HG02852 (cell line): ENCODE measurements around the gene CLEC6A.
"Not testable (repeated sequence)": the region's sequence is repeated elsewhere in the genome, so short reads cannot be mapped to it uniquely, and the experiment has no call there.

Source experiments
- ATAC-seq: cut with Tn5 transposase; IDR thresholded peaks from one replicate; pipeline ENCODE4 v1.9.1; 2021; ENCODE audit warnings: mild to moderate bottlenecking, moderate library complexity; ENCODE audit not compliant: unreplicated experiment

The CLEC6A gene

DNA sequence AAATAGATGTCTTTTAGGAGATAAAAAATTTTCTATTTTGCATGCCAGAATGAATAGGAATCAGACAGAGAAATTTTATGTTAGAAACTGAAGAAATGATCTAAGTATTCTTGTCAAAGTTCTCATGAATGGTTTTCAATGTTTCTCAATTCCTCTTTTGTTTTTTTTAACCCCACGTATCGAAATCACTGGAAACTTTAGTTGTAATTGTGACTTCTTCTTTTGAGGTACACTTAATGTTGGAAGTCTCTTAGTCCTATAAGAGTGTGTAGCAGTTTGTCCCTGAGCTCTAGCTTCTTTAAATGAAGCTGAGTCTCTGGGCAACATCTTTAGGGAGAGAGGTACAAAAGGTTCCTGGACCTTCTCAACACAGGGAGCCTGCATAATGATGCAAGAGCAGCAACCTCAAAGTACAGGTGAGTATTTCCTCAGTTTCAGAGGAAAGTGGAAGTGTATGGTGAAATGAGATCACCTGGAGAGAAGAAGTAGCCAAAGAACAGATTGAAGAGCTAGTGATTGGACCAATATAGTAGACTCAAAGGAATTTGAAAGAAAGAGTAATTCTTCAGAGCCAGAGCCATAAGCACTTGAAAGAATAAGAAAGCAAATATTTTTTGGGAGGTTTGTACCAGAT is at the start of gene CLEC6A:
TSS of gene CLEC6A (plus strand) at position 236 of the 634 bp plus-strand sequence. CDS start at position 386, 150 bp downstream.
- no peak for ATAC-seq

DNA sequence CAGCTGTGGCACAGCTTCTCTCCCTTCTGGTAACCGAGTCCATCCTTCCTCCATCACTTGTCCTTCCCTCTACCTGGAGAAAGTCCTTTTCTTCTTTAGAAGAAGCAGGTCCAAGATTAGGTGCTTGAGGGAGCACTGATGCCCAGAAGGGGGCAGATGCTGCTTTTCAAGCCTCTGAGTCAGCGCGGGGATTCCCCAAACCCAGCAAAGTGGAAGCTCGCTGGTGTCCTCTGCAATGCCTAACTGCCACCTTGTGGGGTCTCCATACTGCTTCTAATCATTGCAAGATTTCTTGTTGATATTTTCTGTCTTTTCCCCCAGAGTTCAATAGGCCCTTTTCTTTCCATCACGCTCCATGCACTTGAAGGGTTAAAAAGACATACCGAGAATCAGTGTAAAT is 36.2 kb upstream of the CLEC6A start:
- ATAC-seq = not testable (repeated sequence)

DNA sequence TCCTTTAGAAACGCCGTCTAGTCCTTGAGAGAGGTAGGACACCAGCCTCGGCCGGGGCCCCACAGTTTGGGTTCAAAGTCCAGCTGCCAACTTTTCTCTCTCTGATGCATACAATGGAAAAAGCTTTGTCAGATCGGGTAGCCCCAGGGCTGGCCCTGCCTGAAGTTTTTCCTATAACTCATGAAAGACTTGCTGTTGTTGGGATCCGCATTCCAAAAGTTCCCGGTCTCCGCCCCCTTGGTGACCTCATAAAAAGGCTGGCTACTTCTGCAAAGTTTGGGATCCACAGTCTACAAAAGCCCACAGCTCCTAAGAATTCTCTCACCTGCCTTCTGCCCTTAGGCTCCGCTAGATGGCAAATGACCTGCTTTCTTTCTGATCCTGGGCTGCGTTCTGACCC is 35.3 kb upstream of the CLEC6A start:
- no peak for ATAC-seq

DNA sequence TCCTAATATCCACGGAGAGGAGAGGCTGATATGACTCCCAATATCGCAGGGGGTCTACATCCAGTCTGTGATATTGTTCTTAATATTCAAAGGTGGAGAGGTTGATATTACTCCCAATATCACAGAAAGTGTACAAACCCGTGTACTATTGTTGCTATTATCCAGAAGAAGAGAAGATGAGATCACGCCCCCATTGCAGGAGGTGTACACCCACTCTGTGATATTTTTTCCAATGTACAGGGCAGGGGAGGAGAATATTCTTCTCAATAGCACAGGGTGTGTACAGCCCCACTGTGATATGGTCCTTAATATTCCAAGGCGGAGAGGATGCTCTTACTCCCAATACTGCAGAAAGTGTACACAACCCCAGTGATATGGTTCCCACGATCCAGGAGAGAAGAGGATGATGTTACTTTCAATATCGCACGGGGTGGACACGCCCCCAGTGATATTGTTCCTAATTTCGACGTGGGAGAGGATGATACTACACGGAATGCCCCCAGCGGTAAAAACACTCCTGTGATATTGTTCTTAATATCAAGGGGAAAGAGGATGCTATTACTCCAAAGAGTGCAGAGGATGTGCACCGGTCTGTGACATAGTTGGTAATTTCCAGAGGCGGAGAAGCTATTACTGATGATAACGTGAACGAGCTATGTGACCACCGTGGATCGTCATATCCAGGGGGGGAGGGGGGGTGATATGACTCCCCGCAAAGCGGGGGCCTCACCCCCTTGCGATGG is 11.1 kb upstream of the CLEC6A start:
- ATAC-seq = not testable (repeated sequence)

DNA sequence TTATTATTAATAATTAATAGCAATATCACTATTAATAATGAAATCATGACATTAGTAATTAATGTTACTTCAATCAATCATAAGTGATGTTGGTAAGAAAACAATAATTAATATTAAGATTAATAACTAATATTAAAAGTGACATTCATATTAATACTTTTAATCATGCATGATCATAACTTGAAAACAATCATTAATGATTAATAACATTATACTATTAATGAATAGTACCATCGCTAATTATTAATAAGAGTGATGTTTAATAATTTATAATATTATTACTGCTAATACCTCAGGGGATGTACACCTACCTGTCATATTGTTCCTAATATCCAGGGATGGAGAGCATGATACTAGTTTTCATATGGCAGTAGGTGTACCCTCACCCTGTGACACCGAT is 10.0 kb upstream of the CLEC6A start:
- no peak for ATAC-seq

DNA sequence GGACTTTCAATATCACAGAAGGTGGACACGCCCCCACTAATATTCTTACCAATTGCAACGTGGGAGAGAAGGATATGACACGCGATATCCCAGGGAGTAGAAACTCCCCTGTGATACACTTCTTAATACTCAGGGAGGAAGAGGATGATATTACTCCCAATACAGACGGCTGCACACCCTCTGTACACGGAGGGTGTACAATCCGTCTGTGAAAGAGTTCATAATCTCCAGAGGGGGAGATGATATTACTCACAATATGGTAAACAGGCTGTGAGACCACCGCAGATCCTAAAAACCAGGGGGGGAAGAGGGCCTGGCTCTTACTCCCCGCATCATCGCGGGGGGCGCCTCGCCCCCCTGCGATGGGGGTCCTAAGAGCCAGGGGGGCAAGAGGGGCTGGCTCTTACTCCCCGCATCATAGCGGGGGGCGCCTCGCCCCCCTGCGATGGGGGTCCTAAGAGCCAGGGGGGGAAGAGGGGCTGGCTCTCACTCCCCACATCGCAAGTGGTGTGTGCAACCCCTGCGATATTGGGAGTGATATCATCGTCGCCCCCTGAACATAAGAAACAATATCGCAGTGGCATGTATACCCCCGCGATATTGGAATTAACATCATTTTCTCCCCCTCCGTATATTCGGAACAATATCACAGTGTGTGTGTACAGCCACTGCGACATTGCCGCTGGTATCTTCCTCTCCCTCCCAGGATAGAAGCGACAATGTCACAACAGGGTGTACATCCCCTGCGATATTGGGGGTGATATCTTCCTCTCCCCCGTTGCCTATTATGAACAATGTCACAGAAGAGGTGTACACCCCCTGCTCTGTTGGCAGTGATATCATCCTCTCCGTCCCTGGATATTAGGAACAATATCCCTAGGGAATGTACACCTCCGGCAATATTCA is 8.9 kb upstream of the CLEC6A start:
- ATAC-seq = no peak

DNA sequence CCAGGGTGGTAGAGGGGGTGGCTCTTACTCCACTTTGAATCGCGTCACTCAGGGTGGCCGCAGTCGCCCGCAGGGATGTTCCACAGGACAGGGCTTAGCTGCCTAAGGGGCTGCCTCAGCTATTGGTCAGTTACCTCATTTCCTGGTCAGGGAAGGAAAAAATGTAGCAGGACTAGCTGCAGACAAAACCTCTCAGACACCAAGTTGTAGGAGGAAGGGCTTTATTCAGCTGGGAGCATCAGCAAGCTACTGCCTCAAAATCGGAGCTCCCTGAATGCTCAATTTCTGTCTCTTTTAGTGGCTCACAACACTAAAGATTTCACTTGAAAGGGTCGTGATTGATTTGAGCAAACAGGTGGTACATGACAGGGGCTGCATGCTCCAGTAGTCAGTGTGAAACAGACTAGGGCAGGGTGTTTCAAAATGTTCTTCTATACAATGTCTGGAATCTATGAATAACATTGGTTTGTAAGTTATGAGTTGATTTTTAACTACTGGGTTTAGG is 6.4 kb upstream of the CLEC6A start:
- ATAC-seq = no peak

DNA sequence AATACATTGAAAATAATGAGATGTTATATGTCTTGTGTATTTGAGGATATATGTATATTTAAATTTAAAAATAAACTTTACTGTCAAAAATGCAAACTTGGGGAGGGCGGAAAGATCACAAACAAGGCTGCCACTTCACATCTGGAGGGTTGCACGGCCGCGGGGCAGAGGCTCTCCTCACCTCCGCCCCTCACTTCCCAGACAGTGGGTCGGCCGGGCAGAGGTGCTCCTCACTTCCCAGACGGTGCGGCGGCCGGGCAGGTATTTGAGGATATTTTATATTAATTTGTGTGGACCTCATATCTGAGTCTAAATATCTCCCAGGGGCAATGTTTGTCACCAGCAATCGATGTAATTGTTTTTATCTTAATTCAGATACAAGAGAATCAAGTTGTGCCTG is 3.7 kb upstream of the CLEC6A start:
- no peak for ATAC-seq

DNA sequence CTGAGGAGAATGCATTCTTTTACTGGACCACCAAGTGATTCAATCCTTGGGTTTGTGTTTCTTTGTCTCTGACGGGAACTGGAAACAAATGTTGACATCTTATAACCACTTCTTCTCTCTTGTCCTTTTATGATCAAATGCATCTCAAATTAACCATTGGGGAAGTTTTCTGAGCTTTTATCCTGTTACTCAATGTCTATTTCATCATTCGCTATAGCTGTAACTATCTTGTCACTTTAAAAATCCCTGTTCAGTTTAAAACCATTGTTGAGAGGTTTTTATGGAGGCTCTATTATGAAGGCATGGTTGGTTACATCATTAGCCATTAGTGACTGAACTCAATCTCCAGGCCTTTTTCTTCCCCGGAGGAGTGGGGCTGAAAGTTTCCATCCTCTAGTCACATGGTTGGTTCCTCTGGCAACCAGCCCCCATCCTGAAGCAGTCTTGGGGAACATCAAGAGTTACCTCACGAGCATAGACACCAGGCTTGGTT is 2.7 kb upstream of the CLEC6A start:
- ATAC-seq = no peak

DNA sequence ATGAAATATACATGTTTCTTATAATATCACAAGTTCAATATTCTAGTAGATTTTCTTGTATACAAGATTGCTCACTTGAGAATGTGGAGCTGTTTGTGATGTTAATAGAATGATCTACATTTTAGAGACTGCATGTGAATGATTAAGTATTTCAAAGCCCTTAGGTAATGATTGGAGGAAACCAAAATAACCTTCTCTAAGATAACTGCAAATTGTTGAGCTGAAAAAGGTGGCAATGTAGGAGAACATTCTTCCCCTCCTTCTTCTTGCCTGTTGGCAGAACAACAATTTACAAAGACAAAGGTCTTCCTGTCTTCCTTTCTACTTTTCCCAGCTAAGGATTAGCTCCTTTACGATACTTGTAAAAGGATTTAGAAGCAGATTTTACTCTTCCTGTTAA is 2.0 kb upstream of the CLEC6A start:
- no peak for ATAC-seq

DNA sequence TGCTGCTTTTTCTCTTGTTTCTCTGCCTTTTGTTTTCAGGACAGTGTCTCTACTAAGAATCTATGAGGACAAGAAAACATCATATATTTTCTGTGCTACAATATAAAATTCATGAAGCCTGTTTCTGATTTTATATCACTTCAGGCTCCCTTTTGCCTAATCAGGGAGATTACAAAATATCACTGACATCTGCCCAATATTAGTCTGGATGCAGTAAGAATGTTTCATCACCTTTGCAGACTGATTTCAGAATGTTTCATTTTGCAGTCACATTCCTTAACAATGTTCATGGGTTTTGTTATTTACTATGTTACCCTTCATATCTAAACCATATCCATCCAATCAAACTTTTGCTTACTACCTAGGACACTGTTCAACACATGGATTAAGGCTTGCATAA is 491 bp upstream of the CLEC6A start:
- no peak for ATAC-seq

DNA sequence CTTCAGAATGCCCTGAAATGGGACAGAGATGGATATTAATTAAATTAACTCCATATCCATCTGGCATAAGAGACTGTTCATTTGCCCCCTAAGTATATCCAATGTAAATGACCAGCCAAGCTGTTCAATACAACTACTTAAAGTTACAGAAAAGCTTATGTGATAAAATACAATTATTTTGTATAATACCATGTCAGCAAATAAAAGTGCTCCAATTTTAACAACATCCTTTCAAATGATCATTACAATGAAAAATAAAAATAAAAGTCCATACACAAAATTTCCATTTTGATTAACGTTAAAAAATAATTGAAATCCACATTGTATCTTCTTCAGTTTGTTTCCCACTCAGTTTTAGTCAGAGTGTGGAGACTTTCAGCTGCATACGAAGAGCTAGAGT is 5.7 kb downstream of the CLEC6A start:
- no peak for ATAC-seq

DNA sequence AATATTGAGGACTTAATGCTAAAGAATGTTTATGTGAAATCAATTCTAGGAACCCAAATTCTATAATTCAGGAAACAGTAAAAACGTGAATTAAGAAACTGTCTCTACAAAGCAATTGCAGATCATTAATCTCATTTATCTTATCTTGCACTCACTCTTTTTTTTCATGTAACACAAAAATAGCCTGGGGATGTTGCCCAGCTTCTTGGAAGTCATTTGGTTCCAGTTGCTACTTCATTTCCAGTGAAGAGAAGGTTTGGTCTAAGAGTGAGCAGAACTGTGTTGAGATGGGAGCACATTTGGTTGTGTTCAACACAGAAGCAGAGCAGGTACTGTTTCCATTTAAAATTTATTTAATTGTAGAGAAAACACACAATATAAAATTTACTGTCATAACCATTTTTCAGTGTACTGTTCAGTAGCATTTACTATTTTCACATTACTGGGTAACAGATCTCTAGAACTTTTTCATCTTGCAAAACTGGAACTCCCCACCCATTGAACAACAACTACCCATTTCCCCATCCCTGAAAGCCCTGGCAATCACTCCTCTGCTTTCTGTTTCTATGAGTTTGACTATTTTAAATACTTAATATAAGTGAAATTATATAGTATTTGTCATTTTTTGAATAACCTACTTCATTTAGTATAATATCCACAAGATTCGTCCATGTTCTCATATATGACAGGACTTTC is 9.7 kb downstream of the CLEC6A start:
- ATAC-seq = no peak

DNA sequence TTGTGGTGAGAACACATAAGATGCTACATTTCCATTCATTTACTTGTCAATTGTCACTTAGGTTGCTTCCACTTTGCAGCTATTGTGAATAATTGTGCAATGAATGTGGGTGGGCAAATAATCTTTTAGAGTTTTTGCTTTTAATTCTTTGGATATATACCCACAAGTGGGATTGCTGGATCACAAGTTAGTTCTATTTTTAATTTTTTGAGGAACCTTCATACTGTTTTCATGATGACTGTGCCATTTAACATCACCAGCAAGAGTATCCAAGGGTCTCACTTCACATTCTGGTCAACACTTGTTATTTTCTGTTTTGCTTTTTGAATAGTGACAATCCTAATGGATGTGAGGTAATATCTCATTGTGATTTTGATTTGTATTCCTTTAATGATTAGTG is 10.5 kb downstream of the CLEC6A start:
- ATAC-seq = no peak

DNA sequence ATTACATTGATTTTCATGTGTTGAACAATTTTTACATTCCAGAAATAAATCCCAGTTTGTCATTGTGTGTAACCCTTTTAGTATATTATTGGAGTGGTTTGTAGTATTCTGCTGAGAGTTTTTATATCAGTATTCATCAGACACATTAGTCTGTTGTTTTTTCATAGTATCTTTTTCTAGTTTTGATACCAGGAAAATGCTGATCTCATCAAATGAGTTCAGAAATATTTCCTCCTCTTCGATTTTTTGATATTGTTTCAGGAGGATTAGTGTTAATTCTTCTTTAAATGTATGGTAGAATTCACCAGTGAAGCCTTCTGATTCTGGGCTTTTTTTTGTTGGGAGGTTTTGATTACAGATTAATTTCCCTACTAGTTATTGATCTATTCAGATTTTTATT is 15.3 kb downstream of the CLEC6A start:
- ATAC-seq = no peak

DNA sequence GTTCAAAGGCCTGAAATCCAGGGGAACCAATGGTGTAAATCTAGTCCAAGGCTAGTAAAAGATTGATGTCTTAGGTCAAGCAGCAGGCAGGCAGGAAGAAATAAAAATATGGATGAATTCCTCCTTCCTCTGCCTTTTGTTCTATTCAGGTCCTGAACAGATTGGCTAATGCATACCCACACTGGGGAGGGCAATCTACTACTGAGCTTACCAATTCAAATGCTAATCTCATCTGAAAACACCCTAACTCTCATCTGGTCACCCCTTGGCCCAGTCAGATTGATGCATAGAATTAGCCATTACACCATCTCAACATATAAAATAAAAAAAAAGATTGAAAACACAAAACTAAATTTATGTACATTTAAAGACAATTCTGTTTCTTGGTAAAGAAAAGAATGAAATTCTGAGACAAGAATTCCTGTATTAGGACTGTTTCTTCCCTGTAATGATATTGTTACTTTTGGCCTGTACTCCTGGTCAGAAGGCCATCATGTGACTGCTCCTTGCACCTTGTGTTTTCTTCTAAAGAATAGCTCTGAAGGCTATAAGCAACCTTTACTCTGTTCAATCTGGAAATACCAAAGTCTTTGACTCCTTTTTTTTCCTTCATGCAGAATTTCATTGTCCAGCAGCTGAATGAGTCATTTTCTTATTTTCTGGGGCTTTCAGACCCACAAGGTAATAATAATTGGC is 19.9 kb downstream of the CLEC6A start:
- no peak for ATAC-seq

DNA sequence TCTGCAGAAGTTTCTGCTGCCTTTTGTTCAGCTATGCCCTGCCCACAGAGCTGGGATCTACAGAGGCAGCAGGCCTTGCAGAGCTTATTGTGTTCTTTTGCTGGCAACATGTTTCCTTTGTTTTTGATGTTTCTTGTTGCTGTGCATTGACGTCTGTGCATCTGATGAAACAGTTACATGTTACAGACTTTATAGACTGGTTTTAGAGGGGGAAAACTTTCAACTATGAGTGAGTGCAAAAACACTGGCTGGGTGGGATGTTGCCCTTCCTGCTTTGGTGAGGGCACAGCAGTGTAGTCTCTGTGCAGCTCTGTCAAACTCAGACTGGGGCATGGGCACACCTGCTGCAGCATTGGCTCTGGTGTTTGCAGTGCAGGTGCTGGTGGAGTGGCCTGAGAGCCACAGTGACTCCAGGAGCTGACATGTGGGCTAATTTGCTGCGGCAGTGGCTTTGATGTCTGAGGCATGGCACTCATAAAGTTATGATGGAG is 26.9 kb downstream of the CLEC6A start:
- ATAC-seq = no peak

DNA sequence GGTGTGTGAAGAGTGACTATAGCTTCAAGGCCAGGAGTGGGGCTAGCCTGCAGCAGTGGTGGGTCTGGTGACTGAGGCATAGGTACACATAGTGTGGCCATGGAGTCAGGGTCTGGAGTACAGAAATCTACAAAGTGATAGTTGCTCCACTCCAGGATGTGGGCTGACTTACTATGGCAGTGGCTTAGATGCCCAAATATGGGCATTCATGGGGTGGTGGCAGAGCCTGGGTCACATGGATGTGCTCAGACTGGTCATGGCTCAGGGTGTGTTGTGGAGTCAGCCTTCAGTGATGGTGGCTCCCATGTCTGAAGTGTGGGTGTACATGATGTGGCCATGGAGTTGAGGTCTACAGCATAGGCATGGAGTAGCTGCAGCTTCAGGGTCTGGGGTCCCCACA is 27.3 kb downstream of the CLEC6A start:
- no peak for ATAC-seq

DNA sequence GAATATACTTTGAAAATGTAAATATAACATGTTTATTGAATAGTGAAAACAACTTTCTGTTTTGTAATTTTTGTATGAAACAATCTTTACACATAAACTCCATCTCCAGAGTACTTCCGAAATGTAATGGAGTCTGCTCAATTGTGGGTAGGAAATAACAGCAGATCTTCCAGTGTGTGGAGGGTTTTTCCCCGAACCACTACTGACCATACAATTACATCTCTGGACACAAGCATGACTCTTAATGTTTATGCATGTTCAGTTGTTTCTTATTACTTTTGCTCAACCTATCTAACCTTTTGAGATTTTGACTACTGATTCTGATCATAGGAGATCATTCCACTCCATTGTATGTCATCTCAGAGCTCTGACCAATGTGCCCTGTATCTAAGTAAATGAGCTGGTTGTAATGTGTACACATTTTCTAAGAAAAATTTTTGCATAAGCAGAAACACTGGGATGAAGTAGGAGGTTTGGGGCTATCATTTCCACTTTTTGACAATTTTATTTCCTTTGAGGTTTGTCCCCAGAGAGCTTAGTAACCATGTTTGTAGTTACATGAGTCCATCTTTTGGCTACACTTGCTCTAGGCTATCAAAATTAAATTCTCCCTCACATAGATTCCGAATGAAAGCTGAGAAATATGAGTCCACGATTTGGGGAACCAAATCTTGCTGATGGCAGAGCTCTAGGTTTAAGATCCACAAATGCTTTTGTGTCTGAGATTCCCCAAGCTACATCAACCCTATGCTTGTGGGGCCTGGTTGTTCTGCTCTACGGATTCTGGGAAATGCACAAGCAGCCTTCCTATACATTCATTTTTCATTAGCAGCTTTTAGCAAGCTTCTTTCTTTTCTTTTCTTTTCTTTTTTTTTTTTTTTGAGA is 36.1 kb downstream of the CLEC6A start:
- ATAC-seq = no peak
